GM19395 (cell line): ENCODE data around the gene SLC35F1.
"Not testable (repeated sequence)": the region's sequence is repeated elsewhere in the genome, so short reads cannot be mapped to it uniquely, and the experiment has no call there.

ENCODE experiments used
- ATAC-seq: cut with Tn5 transposase; IDR thresholded peaks from one replicate; pipeline ENCODE4 v1.9.1; 2021; ENCODE audit warnings: mild to moderate bottlenecking, moderate library complexity; ENCODE audit not compliant: unreplicated experiment

The SLC35F1 gene

DNA sequence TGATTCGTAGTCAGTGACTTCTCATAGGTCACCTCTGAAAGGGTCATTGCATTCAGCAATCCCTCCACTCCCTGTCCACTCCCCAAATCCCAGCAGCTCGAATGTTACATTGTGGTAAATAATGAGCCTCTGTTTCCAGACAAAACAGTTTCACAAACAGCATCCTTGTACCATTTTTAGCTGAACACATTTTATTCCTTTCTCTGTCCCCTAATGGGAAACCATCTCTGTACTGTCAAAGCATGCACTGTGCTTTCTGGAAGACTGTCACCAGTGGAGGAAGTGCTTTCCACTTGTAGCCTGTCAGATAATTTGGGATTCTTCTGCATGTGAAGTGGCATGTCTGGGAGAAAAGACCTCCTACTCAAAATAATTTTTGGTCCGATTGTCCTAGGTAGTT is 82.0 kb downstream of the SLC35F1 start:
- ATAC-seq: no peak

DNA sequence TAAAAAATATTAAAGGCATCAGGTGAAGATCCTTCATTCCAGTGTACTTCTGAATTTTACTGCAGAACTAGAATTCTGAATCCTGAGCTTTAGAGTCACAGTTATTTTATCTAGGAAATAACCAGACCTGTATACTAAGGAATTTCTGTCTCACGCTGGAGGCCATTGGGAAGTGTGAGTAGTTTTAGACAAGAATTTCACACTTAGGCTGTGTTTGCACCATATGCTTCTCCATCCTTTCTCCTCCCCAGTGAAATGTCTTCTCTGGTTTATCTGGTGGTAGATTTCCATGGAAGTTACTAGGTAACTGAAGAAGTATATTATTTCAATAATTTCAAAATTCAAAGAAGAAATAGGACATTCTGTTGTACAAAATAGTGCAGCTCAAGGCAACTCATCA is 83.1 kb downstream of the SLC35F1 start:
- no peak for ATAC-seq

GRCh38 chr6:117992856-117993255 is 85.8 kb downstream of the SLC35F1 start:
- ATAC-seq: no peak

- ATAC-seq: no peak
Observed at GRCh38 chr6:118012944-118013343, 105.9 kb downstream of the SLC35F1 start.

DNA sequence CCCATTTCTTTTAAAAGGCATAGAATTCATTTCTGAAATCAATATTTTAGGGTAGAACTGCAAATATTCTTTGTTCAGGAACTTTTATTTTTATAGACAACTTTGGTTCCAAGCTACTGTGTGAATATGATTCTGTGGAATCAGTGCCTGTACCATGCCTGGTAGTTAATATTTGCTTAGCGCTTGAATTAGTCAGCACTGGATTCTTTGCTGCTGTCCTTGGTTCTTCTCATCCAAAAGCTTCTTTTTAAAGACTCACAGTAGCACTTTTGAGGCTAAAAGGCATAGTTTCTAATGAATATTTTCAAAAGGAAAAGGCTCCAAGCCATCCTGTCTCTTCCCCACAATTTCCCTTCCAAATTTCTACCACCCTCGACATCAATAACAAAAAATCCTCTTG is 109.5 kb downstream of the SLC35F1 start:
- no peak for ATAC-seq

- no peak for ATAC-seq
Observed at GRCh38 chr6:118017301-118017848, 110.3 kb downstream of the SLC35F1 start.

GRCh38 chr6:118023771-118024170 is 116.7 kb downstream of the SLC35F1 start:
- ATAC-seq: no peak

GRCh38 chr6:118029967-118030366 is 122.9 kb downstream of the SLC35F1 start:
- ATAC-seq: no peak

DNA sequence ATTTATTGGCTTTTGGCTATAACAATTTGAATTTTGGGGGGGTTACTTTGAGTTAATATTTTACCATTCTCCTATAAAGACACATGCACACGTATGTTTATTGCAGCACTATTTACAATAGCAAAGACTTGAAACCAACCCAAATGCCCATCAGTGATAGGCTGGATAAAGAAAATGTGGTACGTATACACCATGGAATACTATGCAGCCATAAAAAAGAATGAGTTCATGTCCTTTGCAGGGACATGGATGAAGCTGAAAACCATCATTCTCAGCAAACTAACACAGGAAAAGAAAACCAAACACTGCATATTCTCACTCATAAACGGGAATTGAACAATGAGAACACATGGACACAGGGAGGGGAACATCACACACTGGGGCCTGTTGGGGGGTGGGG is 130.4 kb downstream of the SLC35F1 start:
- ATAC-seq: not testable (repeated sequence)

- ATAC-seq: no peak
Observed at GRCh38 chr6:118042855-118043254, 135.8 kb downstream of the SLC35F1 start.

GRCh38 chr6:118044275-118044674 is 137.2 kb downstream of the SLC35F1 start:
- no peak for ATAC-seq

- ATAC-seq: no peak
Observed at GRCh38 chr6:118054082-118054481, 147.0 kb downstream of the SLC35F1 start.

DNA sequence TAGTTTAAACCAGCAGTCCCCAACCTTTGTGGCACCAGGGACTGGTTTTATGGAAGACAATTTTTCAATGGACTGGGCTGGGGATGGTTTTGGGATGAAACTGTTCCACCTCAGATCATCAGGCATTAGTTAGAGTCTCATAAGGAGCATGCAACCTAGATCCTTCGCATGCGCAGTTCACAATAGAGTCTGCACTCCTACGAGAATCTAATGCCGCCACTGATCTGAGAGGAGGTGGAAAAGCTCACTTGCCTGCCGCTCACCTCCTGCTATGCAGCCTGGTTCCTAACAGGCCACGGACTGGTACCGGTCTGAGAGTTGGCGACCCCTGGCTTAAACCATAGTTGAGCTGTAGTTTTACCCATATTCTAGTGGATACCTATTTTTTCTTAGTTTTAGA is 154.6 kb downstream of the SLC35F1 start:
- ATAC-seq: no peak

- no peak for ATAC-seq
Observed at GRCh38 chr6:118080547-118080946, 173.5 kb downstream of the SLC35F1 start.

GRCh38 chr6:118083711-118084110 is 176.6 kb downstream of the SLC35F1 start:
- ATAC-seq: no peak

GRCh38 chr6:118085665-118086064 is 178.6 kb downstream of the SLC35F1 start:
- no peak for ATAC-seq

GRCh38 chr6:118086159-118086558 is 179.1 kb downstream of the SLC35F1 start:
- no peak for ATAC-seq

- no peak for ATAC-seq
Observed at GRCh38 chr6:118092086-118092485, 185.0 kb downstream of the SLC35F1 start.

DNA sequence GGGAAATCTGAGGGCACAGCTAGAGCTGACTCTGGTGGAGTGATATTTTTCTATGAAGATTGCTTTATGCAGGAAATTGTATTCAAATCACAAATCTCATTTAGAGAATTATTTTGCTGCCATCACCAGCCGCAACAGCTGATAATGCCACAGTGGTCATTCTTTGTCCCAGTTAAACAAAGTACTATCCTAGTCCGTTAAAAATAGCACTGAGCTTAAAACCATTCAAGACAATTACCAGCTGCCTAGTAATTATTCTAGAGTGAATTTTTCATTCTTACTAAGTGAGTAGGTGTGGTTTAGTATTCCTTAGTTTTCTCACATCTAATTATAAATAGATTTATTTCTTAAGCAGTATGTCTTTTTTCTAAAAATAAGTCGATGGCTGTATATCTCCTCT is 190.5 kb downstream of the SLC35F1 start:
- no peak for ATAC-seq

DNA sequence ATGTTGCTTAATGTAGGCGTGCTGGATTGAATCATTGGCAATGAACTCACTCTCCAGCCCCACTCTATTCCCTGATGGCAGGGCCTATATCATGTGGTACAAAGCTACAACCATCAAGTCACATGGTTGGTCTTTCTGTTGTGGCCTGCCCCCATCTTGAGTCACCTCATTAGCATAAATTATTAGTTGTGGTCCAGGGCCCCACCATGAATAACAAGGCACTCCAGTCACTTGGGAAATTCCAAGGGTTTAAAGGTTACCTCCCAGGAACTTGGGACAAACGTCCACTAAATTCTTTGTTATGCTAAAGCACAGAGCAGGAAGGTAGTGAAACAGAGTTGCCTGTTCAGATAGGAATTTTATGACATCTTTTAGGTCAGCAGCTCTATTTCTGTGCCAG is 193.7 kb downstream of the SLC35F1 start:
- no peak for ATAC-seq

DNA sequence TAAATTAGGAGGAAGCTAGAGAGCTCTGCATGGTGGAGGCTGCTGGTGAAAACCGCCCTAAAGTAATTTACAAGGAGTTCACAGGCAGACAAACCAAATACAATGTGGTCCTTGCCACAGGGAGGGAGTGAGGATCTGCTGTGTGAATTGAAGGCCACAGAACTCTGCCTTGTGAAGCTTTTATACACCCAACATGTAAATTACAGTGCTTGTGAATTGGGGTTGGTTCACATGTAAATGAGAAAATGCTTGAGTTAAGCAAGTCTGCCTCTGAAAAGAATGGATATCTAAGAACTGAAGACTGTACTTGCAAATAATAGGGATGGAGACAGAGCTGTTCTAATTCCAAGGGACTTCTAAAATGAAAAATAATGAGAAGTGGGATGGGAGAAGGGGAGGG is 194.2 kb downstream of the SLC35F1 start:
- ATAC-seq: no peak

DNA sequence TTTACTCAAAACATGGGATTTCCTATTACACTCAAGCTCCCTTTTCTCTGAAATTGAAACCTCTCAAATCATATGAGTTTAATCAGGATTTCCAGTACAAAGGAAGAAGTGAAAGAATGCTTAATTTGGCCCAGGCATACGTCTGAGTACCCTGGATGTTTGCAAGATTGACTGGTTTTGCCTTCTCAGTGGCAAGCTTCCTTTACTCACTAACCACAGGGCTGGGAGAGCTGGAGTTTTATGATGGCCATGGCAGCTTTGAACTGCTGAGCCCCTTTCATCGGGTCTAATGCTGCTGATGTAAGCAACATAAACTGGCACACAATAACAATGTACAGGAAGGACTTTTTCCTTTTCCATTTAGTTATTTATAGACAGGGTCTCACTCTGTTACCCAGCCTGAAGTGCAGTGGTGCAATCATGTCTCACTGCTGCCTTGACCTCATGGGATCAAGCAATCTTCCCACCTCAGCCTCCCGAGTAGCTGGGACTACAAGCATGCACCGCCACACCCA is 194.8 kb downstream of the SLC35F1 start:
- ATAC-seq: no peak

- ATAC-seq: no peak
Observed at GRCh38 chr6:118102401-118102800, 195.3 kb downstream of the SLC35F1 start.
